DOHH2 (cell line): ENCODE results near the gene DNER.

Experiments
- H3F3A ChIP-seq: fragments of 200-600 bp; sonication (generic), shearing (Covaris generic); 2 replicates; pipeline ENCODE4 v1.6.0; 2016; ENCODE audit warnings: antibody characterized with exemption, mild to moderate bottlenecking; ENCODE audit not compliant: control insufficient read depth, insufficient read depth
- H3K27ac ChIP-seq: fragments of 200-600 bp; sonication (generic); 2 replicates; pipeline ENCODE4 v1.5.1; 2014; ENCODE audit warnings: low read depth, mild to moderate bottlenecking, low read length, moderate library complexity
- H3K27me3 ChIP-seq: fragments of 200-600 bp; sonication (generic); 2 replicates; pipeline ENCODE4 v1.6.1; 2014; ENCODE audit warnings: mild to moderate bottlenecking, low read length, mixed read lengths; ENCODE audit not compliant: control insufficient read depth
- H3K36me3 ChIP-seq: fragments of 200-600 bp; sonication (generic); 2 replicates; pipeline ENCODE4 v1.6.1; 2014; ENCODE audit warnings: mild to moderate bottlenecking, low read length, moderate library complexity, mixed read lengths; ENCODE audit not compliant: control insufficient read depth
- H3K4me1 ChIP-seq: fragments of 200-600 bp; sonication (generic); 2 replicates; pipeline ENCODE4 v1.6.1; 2014; ENCODE audit warnings: mild to moderate bottlenecking, low read length, mixed read lengths; ENCODE audit not compliant: control insufficient read depth
- H3K4me2 ChIP-seq: fragments of 200-600 bp; sonication (generic); 2 replicates; pipeline ENCODE4 v1.6.0; 2014; ENCODE audit warnings: mild to moderate bottlenecking, low read length, moderate library complexity
- H3K4me3 ChIP-seq: fragments of 200-600 bp; sonication (generic); 2 replicates; pipeline ENCODE4 v1.5.1; 2014; ENCODE audit warnings: mild to moderate bottlenecking, low read length, mixed read lengths
- H3K79me2 ChIP-seq: fragments of 200-600 bp; sonication (generic); 2 replicates; pipeline ENCODE4 v1.6.1; 2014; ENCODE audit warnings: mild to moderate bottlenecking, low read length, mixed read lengths; ENCODE audit not compliant: control insufficient read depth
- H3K9me2 ChIP-seq: fragments of 200-600 bp; sonication (generic); replicated peaks from 2 replicates; pipeline ENCODE4 v1.6.1; 2014; ENCODE audit warnings: mild to moderate bottlenecking, low read length, mixed read lengths; ENCODE audit not compliant: control insufficient read depth
- H3K9me3 ChIP-seq: fragments of 200-600 bp; sonication (generic); 2 replicates; pipeline ENCODE4 v1.6.1; 2014; ENCODE audit warnings: antibody characterized with exemption, low read length, mixed read lengths; ENCODE audit not compliant: control insufficient read depth, insufficient read depth
- H4K20me1 ChIP-seq: fragments of 200-600 bp; sonication (generic); 2 replicates; pipeline ENCODE4 v1.6.0; 2014; ENCODE audit warnings: low read depth, mild to moderate bottlenecking, antibody characterized with exemption, low read length, moderate library complexity; ENCODE audit not compliant: control insufficient read depth, insufficient read depth
- CTCF ChIP-seq: fragments of 200-600 bp; sonication (generic); IDR thresholded peaks from one replicate; pipeline ENCODE4 v1.5.1; 2014; ENCODE audit warnings: antibody characterized with exemption, mild to moderate bottlenecking, low read depth, low read length; ENCODE audit not compliant: poor library complexity, severe bottlenecking
- EZH2phosphoT487 ChIP-seq: fragments of 200-600 bp; sonication (generic); IDR thresholded peaks from 2 replicates; pipeline ENCODE4 v1.6.1; 2017; ENCODE audit warnings: borderline replicate concordance, mild to moderate bottlenecking, antibody characterized with exemption, low read length, moderate library complexity, mixed read lengths

The DNER gene

GRCh38 chr2:229733611-229734245, 19.4 kb upstream of the DNER start:
- Histone ChIP-seq H3K9me2 (no peaks in the 10 kb centered on the region), H4K20me1 (no peaks in the 10 kb centered on the region), H3K4me3 (no peak overlapping the region), H3K27ac (no peak overlapping the region), H3K36me3 (no peaks in the 10 kb centered on the region), H3K27me3 (0 out of 2 replicates have a peak, but pooled peaks cover 3% of the 10 kb centered on the region), H3F3A (no peaks in the 10 kb centered on the region), H3K4me1 (no peaks in the 10 kb centered on the region), H3K9me3 (peaks cover 14% of the 10 kb centered on the region; the same call in 1 of the 2 replicates), H3K4me2 (no peak overlapping the region), H3K79me2 (no peaks in the 10 kb centered on the region)
- TF ChIP-seq EZH2phosphoT487, result no peak
- TF ChIP-seq CTCF, result no peak

GRCh38 chr2:229732897-229733296, 18.5 kb upstream of the DNER start:
- Histone ChIP-seq H3K27ac (no peak overlapping the region), H3K36me3 (no peaks in the 10 kb centered on the region), H3K79me2 (no peaks in the 10 kb centered on the region), H3K27me3 (0 out of 2 replicates have a peak, but pooled peaks cover 3% of the 10 kb centered on the region), H3K9me2 (no peaks in the 10 kb centered on the region), H3K9me3 (peaks cover 11% of the 10 kb centered on the region; the same call in 1 of the 2 replicates), H3K4me1 (no peaks in the 10 kb centered on the region), H3F3A (no peaks in the 10 kb centered on the region), H4K20me1 (no peaks in the 10 kb centered on the region), H3K4me2 (no peak overlapping the region), H3K4me3 (no peak overlapping the region)
- TF ChIP-seq EZH2phosphoT487 (no peak), CTCF (no peak)

GRCh38 chr2:229731916-229732315, 17.6 kb upstream of the DNER start:
- Histone ChIP-seq H3K4me2 (no peak overlapping the region), H3F3A (no peaks in the 10 kb centered on the region), H3K4me3 (no peak overlapping the region), H3K36me3 (no peaks in the 10 kb centered on the region), H3K4me1 (no peaks in the 10 kb centered on the region), H3K9me3 (peaks cover 3% of the 10 kb centered on the region; the same call in 1 of the 2 replicates), H4K20me1 (no peaks in the 10 kb centered on the region), H3K79me2 (no peaks in the 10 kb centered on the region), H3K27me3 (0 out of 2 replicates have a peak, but pooled peaks cover 3% of the 10 kb centered on the region), H3K9me2 (no peaks in the 10 kb centered on the region), H3K27ac (no peak overlapping the region)
- TF ChIP-seq EZH2phosphoT487, result no peak
- no peak for TF ChIP-seq CTCF
